Measurements from ENCODE around the gene RAD51B. TPM values are rescaled to one million over a fixed set of nuclear protein-coding genes. Genes with fewer than 3 reads are reported as not detected.

The RAD51B gene
- polyA plus RNA-seq, 3 donors: 3.6 to 11.6 (median 9.4) TPM

DNA sequence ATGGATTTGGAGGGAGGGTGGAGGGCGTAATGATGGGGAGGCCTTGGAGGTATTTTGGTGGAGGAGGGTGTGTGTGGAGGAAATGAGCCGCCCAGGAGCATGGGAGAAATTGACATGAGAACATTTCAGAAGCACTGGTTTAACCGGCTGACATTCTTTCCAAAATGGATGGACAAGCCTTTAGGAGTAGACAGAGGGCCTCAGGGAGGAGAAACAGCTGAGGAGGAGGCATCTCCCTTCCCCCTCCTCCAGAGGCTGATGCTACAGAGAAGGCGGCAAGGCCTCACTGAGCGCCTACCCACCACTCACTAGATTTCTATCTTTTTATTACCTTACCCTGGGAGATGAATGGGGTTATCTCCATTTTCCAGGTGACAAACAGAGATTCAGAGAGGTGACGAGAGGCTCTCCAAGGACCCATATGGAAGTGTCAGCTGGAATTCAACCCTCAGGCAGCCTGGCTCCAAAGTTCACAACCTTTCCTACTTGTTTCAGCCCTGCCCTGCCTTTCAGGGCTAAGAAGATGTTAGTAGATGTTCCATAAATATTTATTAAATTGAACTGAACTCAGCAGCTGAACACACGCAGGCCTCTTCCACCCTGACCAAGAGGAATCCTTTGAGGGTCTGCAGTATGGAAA lies 683.7 kb downstream of the RAD51B start:
- Mint-ChIP-seq H3K4me1 (peaks cover 11% of the 10 kb centered on the region), H3K4me3 (no peak overlapping the region), H3K27ac (peak overlapping the region in 1 of 7 donors; percentile 57), H3K9me3 (no peaks in the 10 kb centered on the region), H3K36me3 (peaks cover 1 to 3% of the 10 kb centered on the region in 2 donors), H3K27me3 (ENCODE audit: low read depth in 3 of 3) (peaks cover 2 to 4% (median 2%) of the 10 kb centered on the region in 3 donors)
- H3K4me1 ChIP-seq (ENCODE audit: control insufficient read depth in 1 of 2, insufficient read depth in 2 of 2, low read length in 2 of 2): peaks cover 5 to 9% of the 10 kb centered on the region in 2 donors
- H3K27me3 ChIP-seq (ENCODE audit: control insufficient read depth in 2 of 2, insufficient read depth in 2 of 2, low read length in 2 of 2): no peaks in the 10 kb centered on the region
- no peak overlapping the region for H3K4me3 ChIP-seq (replicated peaks in 1 of 3; ENCODE audit: low read depth in 2 of 3, low read length in 3 of 3)
- H3K4me2 ChIP-seq (replicated peaks; ENCODE audit: extremely low read depth, low read length, poor library complexity, severe bottlenecking): no peak overlapping the region
- intact Hi-C loops (cut with micrococcal nuclease): no loop called here
- no peak for TF ChIP-seq CTCF (IDR thresholded peaks at IDR 0.05)
- 100% methylated on average over 2 of the region's 7 CpGs for WGBS (ENCODE audit: insufficient coverage)
- no peak overlapping the region for H2AFZ ChIP-seq (ENCODE audit: insufficient read depth, low read depth, low read length, poor library complexity, severe bottlenecking)
- H3K9me3 ChIP-seq (replicated peaks in 1 of 2; ENCODE audit: control insufficient read depth in 1 of 2, insufficient read depth in 1 of 2, low read length in 2 of 2): no peaks in the 10 kb centered on the region
- no peak for DNase-seq
- H3K9ac ChIP-seq (ENCODE audit: insufficient read depth, low read length, poor library complexity, severe bottlenecking): no peak overlapping the region
- no peaks in the 10 kb centered on the region for H3K36me3 ChIP-seq (replicated peaks in 1 of 2; ENCODE audit: control insufficient read depth in 1 of 2, insufficient read depth in 2 of 2, low read length in 2 of 2)
- no peaks in the 10 kb centered on the region for H3K79me2 ChIP-seq (ENCODE audit: insufficient read depth, low read length)
- no peaks in the 10 kb centered on the region for H4K20me1 ChIP-seq (ENCODE audit: insufficient read depth, low read length)
- no peak overlapping the region for H3K27ac ChIP-seq (ENCODE audit: low read depth in 1 of 2, low read length in 2 of 2)

DNA sequence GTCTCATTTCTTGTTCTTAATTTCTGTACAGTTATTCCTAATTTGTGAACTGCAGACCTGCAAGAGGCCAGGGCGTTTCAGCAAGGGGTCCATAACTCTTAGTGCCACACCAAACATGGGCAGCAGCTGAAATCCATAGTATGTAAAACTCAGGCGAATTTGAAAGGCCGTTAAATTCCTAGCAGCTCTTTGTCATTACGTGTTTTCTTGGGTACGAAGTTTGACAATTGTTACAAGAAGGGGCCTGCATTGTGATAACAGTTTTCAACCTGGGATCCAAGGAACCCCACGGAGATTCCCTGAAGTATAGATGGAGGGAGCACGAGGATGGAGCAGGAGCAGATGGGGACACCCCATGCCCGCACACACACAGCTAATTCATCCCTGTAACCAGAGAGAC lies 685.3 kb downstream of the RAD51B start:
- no peaks in the 10 kb centered on the region for H3K9me3 Mint-ChIP-seq
- no peak overlapping the region for H3K9ac ChIP-seq (ENCODE audit: insufficient read depth, low read length, poor library complexity, severe bottlenecking)
- intact Hi-C loops (cut with micrococcal nuclease): no loop called here
- peaks cover 5 to 9% of the 10 kb centered on the region in 2 donors for H3K4me1 ChIP-seq (ENCODE audit: control insufficient read depth in 1 of 2, insufficient read depth in 2 of 2, low read length in 2 of 2)
- no peaks in the 10 kb centered on the region for H3K36me3 Mint-ChIP-seq
- H3K9me3 ChIP-seq (replicated peaks in 1 of 2; ENCODE audit: control insufficient read depth in 1 of 2, insufficient read depth in 1 of 2, low read length in 2 of 2): no peaks in the 10 kb centered on the region
- no peak overlapping the region for H2AFZ ChIP-seq (ENCODE audit: insufficient read depth, low read depth, low read length, poor library complexity, severe bottlenecking)
- no peak overlapping the region for H3K4me3 Mint-ChIP-seq
- H3K4me1 Mint-ChIP-seq: peaks cover 11% of the 10 kb centered on the region
- H3K36me3 ChIP-seq (replicated peaks in 1 of 2; ENCODE audit: control insufficient read depth in 1 of 2, insufficient read depth in 2 of 2, low read length in 2 of 2): no peaks in the 10 kb centered on the region
- DNase-seq: no peak
- WGBS (ENCODE audit: insufficient coverage): 75% methylated on average over 4 of the region's 8 CpGs
- no peaks in the 10 kb centered on the region for H4K20me1 ChIP-seq (ENCODE audit: insufficient read depth, low read length)
- peaks cover 0 to 3% (median 2%) of the 10 kb centered on the region in 3 donors for H3K27me3 Mint-ChIP-seq (ENCODE audit: low read depth in 3 of 3)
- no peak for TF ChIP-seq CTCF (IDR thresholded peaks at IDR 0.05)
- H3K27ac Mint-ChIP-seq: no peak overlapping the region
- H3K79me2 ChIP-seq (ENCODE audit: insufficient read depth, low read length): no peaks in the 10 kb centered on the region
- no peak overlapping the region for H3K4me2 ChIP-seq (replicated peaks; ENCODE audit: extremely low read depth, low read length, poor library complexity, severe bottlenecking)
- no peak overlapping the region for H3K27ac ChIP-seq (ENCODE audit: low read depth in 1 of 2, low read length in 2 of 2)
- no peaks in the 10 kb centered on the region for H3K27me3 ChIP-seq (ENCODE audit: control insufficient read depth in 2 of 2, insufficient read depth in 2 of 2, low read length in 2 of 2)
- no peak overlapping the region for H3K4me3 ChIP-seq (replicated peaks in 1 of 3; ENCODE audit: low read depth in 2 of 3, low read length in 3 of 3)
